Forelimb muscle (tissue), 1 donor: ENCODE data around the gene RAB11FIP3. TPM values are rescaled to one million over a fixed set of nuclear protein-coding genes. Genes with fewer than 3 reads are reported as not detected.
"Not testable (repeated sequence)": the region's sequence is repeated elsewhere in the genome, so short reads cannot be mapped to it uniquely, and the experiment has no call there.

Experiments
- DNase-seq: peaks from one replicate; pipeline ENCODE4 v3.0.0-alpha.2; 2013; ENCODE audit warnings: low read depth
- polyA plus RNA-seq: library from polyadenylated mRNA; unstranded; fragments of 120-200 nt; gene quantifications from one replicate; pipeline ENCODE4 v1.2.1, GENCODE V29; 2013; ENCODE audit not compliant: insufficient read length

RAB11FIP3 gene
- polyA plus RNA-seq, 1 donor, result 30.4 TPM

DNA sequence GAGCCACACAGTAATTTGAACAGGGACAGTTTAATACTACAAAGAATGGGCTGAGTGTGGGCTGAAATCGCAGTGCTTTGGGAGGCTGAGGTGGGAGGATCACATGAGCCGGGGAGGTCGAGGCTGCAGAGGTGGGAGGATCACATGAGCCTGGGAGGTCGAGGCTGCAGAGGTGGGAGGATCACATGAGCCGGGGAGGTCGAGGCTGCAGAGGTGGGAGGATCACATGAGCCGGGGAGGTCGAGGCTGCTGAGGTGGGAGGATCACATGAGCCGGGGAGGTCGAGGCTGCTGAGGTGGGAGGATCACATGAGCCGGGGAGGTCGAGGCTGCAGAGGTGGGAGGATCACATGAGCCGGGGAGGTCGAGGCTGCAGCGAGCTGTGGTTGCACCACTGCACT is 69.2 kb downstream of the RAB11FIP3 start:
- DNase-seq, result not testable (repeated sequence)

DNA sequence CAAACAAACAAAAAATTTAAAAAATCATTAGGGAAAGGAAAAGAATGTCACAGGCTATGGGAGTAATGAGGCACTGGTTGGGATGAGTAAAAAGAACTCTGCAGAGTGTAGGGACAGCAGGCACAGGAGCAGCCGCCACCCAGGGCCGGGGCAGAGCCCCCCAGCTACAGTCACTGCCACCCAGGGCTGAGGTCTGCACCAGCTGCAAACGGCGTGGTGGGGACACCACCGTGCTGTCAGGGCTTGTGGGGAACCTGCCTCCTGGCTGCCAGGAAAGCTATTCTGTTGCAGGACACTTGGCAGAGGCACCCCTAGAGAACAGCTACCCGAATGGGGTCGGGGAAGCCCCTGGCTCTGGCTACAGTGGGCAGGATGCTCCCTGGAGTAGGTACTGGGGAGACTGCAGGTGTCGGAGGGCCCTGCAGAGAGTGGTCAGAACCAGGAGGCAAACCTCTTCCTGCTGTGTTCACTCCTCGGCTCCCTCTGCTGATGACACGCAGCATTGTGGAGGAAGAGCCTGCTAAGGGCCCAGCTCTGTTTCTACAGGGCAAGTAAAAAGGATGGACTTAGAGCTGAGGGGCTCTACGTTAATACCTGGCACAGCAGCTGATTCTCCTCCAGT is 69.8 kb downstream of the RAB11FIP3 start:
- DNase-seq, result no peak

DNA sequence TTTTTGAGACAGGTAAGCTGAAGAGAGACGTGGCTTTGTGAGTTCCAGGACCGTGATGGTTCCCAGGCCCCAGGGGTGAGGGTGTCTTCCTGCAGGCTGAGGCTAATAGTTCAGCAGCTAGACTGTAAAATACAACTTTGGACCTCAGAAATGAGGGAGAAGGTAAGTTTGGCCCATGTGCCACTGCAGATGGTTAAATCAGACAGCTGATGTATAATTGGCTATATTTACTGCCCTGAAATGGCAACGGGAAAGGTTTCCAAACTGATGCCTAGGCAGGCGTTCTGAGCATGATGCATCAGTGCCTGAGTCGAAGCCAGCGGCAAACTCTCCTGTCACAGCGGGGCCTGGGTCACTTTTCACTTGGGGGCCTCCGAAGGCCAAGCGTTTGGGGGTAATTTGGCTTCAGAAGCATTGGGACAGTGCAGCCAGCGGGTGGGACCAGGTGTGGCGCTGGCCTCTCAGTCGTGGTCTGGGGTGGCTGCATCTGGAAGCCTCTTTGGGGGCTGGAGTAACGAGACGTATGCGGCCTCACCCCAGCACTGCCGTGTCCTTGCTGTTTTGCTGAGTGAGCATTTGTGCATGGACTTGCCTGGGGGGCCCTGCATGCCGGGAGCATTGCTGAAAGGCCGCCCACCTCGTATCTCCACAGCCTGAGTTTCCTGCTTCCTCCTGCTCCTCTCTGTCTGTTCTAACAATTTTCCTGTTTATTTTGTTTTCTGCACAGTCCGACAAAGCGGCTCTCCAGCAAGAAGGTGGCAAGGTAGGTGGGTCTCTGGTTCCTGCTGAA is 70.8 kb downstream of the RAB11FIP3 start:
- no peak for DNase-seq

DNA sequence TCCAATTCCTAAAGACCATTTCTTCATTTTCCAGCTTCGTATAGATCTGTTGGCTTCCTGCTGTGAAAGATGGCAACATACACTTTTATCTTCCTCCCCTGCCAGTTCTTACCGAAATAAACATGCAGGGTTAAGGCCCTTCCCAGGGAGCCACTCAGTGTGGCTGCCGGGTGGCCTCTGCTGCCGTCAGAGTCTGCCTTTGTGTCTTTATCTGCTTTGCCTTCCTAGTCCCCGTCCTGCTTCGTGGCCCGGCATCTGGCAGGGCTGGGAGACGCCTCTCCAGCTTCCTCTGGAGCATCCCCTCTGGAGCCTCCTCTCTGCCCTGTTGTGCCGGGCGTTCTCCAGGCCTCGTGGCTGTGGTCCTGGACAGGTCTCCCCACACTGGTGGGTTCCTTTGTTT is 71.8 kb downstream of the RAB11FIP3 start:
- DNase-seq, result no peak

DNA sequence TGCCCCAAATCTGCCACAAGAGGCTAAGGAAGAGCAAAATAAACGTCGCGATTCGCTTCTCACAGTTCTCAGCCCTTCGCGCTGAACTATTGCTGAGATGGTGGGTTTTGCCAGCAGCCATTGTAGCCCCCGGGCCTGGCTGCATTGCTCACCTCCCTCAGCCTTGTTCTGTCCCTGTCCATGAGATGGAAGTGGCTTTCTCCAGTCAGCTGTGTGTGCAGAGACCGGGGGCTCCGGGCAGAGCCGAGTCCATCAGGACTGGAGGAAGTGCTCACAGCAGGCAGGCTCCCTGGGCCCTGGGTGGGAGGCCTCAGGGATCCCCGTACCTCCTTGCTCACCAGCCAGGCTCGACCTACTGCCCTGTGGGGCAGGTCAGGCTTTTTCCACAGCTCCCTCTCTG is 74.5 kb downstream of the RAB11FIP3 start:
- DNase-seq, result no peak

DNA sequence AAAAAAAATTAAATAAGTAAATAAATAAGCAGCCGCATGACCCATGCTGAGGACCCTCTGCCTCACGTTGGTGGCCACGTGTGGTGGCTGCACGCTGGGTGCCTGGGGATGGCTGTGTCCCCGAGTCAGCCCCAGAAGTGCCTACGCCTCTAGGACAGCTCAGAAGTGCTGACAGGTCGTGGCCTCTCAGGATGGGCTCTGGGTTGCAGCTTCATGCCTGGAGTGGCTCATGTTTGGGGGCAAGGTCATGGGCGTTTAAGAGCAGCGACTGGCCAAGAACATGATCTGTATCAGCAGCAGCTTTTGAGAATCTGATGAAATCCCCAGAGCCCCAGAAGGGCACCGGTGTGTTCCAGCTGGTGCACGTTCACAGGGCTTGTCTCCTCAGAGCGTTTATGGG is 75.3 kb downstream of the RAB11FIP3 start:
- no peak for DNase-seq

DNA sequence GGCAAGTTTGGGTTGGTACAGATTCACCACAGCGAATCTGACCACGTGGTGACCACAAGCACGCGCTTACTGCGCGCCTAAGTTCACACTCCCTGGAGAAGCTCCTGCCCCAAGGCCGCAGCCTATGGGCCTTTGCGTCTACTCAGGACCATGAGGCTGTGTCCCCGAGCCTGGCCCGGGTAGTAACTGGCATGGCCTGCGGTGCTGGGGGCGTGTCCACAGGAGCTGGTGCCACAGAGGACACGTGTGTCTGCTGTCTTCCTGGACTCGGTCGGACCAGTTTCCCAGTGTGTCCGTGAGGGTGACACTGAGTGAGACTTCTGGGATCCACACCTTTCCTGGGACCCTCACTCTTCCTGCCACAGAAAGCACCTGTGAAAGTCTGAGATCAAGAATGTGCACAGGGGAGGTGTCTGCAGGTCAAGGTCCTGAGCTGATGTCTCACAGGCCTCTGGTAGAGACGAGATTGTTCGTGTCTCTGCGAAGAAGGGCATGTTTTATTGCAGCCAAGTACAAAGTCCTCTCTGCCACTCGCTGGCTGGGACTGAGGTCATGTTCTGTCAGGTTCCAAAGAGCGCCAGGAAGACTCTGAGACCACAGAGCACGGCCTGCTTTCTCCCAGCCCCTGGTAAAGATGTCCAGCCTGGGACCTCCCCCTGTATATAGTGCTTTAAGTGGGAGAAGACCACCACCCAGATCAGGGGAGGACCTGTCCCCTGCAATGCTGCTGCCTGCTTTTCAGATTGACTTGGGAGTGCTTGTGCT is 76.9 kb downstream of the RAB11FIP3 start:
- no peak for DNase-seq

DNA sequence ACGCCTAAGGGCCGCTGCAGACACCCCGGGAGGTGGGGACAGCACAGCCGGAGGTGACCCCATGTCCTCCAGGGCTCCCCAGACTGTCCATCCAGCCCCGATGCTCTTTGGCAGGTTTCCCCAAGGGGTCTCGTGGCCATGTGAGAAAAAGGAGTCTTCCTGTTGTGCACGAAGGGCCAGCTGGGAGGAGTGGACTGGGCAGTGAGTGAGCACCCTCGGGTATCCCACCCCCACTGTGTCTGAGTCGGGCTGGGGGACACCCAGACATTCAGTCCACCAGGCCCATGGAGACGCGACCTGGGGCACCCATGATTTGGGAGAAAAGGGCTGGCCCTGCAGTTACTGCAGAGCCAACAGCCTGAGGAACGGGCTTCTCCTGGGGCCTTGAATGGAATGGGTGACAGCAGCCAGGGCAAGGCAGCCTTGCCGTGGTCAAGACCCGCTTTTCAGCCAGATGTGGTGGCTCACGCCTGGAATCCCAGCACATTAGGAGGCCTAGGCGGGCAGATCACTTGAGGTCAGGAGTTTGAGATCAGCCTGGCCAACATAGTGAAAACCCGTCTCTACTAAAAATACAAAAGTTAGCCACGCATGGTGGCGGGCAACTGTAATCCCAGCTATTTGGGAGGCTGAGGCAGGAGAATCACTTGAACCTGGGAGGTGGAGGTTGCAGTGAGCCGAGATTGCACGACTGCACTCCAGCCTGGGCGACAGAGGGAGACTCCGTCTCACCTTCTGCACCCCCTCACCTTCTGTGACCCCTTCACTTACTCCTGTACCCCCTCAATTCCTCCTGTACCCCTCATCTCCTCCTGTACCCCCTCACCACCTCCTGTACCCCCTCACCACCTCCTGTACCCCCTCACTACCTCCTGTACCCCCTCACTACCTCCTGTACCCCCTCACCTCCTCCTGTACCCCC is 78.0 kb downstream of the RAB11FIP3 start:
- no peak for DNase-seq

DNA sequence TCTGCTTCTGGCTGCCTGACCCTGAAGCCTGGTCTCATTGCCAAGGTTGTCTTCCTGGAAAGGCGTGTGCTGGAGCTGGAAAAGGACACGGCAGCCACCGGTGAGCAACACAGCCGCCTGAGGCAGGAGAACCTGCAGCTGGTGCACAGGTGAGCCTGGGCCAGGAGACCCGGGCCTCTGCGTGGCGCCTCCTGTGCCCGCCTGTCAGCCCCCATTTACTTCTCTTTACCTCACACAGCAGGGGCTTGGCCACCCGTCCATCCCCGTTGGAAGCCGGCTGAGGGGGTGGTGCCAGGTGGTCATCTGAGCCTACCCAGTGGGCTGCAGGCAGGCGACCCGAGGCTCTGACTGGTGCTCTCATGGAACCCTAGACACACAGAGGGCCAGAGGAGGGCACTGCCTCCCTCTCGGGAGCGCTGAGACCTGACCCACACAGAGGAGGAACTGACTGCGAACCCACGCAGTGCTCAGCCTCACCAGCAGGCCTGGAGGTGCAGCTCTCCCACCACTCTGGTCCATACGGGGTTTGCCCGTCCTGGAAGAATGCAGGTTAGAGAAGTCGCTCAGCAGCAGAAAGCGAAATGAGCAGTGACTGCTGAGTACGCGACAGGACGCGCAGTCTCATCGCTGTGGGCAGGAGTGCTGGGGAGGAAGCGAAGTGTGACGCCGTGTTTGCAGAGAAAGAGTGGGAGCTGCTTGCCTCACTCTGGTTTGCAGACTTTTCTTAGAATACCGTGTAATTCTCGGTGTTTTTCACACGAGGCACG is 80.2 kb downstream of the RAB11FIP3 start:
- no peak for DNase-seq

DNA sequence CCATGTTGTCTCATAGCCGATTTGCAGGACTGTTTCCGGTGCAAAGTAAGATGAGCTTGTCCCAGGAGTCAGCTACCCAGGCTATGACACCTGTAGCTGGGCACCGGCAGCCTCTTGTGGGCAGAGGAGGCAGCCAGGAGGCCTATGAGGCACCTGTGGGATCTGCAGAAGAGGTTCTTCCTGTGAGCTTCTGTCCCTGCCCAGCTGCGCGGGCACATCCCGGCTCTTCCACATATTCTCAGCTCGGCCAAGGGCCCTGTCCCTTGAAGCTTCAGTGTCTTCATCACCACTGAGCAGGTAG is 80.7 kb downstream of the RAB11FIP3 start:
- no peak for DNase-seq

DNA sequence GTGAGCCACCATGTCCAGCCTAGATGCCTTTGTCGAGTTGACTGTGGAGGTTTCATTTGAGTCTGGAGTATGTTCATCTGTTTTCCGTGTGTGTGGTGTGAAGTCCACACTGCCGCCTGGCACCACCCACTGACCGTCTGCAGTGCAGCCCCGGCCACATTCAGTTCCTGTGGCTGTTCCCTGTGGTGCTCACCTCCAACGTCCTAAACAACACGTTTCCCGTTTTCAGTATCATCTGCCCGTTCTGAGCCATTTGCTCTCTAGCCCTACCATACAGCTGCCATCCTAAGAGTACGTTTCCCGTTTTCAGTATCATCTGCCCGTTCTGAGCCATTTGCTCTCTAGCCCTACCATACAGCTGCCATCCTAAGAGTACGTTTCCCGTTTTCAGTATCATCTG is 82.1 kb downstream of the RAB11FIP3 start:
- DNase-seq, result not testable (repeated sequence)

DNA sequence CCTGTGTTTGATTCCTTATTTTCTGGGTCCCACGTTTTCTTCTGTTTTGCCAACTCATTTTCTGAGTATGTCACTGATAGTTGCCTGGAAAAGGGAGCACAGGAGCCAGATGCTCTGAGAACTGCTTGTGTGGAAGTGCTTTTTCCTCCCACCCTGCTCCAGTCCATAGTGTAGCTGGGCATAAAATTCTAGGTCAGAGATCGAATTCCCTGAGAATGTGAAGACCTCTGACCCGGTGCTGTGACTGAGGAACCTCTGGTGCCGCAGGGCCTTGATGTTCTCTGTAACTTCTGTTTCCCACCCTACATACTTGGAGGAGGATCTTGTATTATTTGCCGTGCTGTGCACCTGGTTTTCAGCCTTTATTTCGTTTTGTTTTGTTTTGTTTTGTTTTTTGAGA is 82.5 kb downstream of the RAB11FIP3 start:
- DNase-seq, result no peak

DNA sequence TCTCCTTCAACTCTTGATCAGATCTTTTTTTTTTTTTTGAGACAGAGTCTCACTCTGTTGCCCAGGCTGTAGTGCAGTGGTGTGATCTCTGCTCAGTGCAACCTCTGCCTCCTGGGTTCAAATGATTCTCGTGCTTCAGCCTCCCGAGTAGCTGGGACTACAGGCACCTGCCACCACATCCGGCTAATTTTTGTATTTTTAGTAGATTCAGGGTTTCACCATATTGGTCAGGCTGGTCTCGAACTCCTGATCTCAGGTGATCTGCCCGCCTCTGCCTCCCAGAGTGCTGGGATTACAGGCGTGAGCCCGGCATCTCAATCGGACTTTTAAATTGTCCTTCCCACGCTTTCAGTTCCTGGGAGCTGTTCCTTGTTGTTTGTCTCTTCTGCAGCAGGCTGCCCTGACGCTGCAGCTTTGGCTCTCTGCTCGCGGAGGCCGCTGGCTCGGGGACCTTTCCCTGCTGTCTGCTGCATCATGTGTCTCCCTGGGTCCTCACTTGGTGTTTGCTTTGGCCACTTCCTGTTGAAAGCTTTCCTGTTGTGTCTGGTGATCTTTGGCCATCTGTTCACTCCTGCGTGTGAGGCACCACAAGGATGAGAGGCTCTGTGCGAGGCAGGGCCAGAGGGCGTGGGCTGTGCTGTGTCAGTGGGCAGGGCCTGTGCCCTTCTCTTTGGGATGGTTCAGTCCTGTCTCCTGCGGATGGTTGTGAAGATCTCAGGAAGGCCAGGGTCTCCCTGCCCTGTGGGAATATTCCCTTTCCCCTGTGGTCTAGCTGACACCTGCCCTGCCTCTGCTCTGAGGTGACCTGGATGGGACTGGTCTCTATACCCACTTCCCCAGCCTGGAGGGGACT is 83.7 kb downstream of the RAB11FIP3 start:
- no peak for DNase-seq

DNA sequence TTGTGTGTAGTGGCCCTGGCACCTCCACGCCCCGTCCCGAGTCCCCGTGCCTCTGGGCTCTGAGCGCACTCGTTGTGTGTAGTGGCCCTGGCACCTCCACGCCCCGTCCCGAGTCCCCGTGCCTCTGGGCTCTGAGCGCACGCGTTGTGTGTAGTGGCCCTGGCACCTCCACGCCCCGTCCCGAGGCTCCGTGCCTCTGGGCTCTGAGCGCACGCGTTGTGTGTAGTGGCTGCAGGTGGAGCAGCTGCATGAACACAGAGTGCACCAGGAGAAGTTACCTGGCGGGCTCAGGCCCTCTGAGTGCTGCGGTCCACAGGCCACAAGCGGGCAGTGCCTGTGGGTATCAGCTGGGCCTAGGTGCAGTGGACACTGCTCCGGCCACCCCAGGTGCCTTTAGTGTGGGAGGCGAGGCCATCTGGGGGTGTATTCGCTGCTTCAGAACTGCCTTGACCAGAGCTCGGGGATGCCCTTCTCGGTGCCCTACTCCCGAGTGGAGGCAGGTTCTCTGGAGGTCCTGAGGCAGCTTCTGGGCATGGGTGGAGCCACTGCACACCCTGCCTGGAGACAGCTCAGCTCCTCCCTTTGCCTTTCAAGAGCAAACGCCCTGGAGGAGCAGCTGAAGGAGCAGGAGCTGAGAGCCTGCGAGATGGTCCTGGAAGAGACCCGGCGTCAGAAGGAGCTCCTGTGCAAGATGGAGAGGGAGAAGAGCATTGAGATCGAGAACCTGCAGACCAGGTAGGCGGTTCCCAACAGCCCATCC is 84.8 kb downstream of the RAB11FIP3 start:
- DNase-seq, result no peak

DNA sequence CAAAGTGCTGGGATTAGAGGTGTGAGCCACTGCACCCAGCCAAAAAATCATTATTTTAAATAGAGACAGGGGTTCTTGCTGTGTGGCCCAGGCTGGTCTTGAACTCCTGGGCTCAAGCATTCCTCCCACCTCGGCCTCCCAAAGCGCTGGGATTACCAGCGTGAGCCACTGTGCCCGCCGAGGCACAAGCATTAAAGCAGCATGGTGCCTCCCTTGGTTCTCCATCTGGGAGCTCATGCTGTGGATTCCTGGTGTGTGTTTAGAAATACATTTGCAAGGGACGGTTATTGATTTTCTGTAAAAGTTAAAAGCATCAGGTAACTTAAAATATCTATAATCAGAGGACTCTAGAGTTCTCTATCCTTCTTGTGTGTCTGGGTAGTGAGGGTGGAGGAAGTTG is 87.4 kb downstream of the RAB11FIP3 start:
- no peak for DNase-seq

DNA sequence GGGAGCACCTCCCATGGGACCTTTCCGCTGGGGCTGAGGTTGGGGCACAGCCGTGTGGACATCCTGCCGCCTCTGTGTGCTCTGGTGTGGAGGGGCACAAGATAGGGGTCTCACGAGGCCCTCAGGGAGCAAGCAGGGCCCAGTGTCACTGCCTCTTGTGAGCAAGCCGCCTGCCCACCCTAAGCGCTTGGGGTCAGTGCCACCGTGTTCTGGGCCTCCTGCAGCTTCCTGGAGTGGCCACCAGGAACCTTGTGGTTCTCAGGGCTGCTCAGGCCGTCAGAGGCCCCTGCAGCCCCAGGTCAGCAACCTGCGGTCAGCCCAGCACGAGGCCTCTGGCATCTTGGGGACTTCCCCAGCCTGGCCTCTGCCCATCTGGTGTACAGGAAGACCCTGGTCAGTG is 88.5 kb downstream of the RAB11FIP3 start:
- no peak for DNase-seq

DNA sequence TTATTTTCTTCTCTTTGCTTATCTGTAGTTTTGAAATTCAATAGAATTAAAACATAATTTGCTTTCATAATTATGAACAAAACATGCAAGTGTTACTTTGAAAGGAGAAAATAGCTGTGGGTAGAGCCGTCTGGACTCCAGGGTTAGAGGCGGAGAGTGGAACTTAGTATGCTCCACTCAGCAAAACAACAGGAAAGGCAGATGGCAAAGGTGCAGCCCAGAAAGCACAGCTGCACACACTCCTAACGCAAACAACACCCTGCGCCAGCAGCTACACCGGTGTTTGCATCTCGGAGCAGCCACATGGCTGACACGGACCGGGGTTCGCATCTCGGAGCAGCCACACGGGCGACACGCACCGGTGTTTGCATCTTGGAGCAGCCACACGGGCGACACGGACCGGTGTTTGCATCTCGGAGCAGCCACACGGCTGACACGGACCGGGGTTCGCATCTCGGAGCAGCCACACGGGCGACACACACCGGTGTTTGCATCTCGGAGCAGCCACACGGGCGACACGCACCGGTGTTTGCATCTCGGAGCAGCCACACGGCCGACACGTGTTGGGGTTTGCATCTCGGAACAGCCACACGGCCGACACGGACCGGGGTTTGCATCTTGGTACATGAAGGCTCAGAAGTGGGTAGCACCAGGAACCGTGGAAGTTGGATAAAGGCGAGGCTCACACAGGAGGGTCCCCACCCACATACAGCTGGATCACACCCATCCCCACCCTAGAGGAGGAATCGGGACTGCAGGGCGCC is 89.9 kb downstream of the RAB11FIP3 start:
- DNase-seq, result no peak

DNA sequence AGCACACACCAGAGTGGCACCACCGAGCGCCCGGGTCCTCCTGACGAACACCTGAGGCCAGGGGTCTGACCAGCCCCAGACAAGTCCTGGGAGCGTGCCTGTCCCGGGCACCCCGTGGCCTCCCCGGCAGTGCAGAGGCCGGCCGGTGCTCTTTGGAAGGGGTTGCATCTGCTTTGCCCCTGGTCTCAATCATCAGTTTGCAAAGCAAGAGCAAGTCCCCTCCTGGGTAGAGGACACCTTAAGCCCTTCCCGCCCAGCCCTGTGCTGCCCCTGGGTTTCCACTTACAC is 90.4 kb downstream of the RAB11FIP3 start:
- no peak for DNase-seq

DNA sequence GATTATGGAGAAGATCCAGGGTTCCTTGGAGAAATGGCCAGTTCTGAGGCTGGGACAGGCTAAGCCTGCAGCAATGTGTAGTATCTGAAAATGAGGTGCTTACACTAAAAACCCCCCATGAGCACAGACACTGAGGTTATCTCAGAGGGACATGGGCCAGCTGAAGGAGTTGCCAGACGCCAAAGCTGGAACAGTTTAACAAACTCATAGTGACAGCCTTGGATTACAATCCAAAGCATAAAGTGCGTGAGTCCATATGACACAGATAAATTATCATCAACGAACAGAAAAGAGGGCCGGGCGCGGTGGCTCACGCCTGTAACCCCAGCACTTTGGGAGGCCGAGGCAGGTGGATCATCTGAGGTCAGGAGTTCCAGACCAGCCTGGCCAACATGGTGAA is 90.9 kb downstream of the RAB11FIP3 start:
- no peak for DNase-seq
